ENCODE data around the gene TPP2. TPM values are rescaled to one million over a fixed set of nuclear protein-coding genes. Genes with fewer than 3 reads are reported as not detected.

TPP2 gene
- total RNA-seq, 2 experiments from 2014 or later: 31.1 to 36.3 TPM

DNA sequence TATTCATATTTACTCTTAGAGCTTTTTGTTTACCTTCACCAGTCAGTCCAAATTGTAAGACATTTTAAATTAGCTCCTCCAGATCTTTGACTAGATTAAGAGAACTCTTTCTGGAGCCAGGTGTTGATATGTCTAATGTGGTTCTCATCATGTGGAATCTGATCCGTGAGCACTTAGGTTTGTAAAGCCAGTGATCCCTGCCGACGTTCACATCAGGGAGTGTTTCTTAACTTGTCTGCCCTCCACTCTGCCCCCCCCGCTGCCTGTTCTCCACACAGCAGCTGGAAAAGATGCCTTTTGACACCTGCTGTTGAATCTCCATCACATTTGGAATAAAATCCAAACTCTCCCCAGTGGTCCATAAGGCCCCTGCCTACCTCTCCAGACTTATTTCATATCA lies 80.3 kb downstream of the TPP2 start:
- TF ChIP-seq, protein P1, sequence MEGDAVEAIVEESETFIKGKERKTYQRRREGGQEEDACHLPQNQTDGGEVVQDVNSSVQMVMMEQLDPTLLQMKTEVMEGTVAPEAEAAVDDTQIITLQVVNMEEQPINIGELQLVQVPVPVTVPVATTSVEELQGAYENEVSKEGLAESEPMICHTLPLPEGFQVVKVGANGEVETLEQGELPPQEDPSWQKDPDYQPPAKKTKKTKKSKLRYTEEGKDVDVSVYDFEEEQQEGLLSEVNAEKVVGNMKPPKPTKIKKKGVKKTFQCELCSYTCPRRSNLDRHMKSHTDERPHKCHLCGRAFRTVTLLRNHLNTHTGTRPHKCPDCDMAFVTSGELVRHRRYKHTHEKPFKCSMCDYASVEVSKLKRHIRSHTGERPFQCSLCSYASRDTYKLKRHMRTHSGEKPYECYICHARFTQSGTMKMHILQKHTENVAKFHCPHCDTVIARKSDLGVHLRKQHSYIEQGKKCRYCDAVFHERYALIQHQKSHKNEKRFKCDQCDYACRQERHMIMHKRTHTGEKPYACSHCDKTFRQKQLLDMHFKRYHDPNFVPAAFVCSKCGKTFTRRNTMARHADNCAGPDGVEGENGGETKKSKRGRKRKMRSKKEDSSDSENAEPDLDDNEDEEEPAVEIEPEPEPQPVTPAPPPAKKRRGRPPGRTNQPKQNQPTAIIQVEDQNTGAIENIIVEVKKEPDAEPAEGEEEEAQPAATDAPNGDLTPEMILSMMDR (conservative IDR thresholded peaks at IDR 0.05; ENCODE audit: low read length): no peak
- no peak for TF ChIP-seq EZH2phosphoT487 (IDR thresholded peaks at IDR 0.05; ENCODE audit: borderline replicate concordance, low read depth, low read length)
- Histone ChIP-seq H3K27ac (ENCODE audit: low read depth, low read length, poor library complexity, severe bottlenecking) (no peak overlapping the region), H3K4me1 (ENCODE audit: insufficient read depth, low read length, poor library complexity, severe bottlenecking) (no peaks in the 10 kb centered on the region), H2AFZ (ENCODE audit: low read length) (no peak overlapping the region), H4K20me1 (ENCODE audit: insufficient read depth, low read length) (no peaks in the 10 kb centered on the region), H3K36me3 (ENCODE audit: insufficient read depth, low read length) (peaks cover 54% of the 10 kb centered on the region), H3K79me2 (ENCODE audit: insufficient read depth, low read depth, low read length) (no peaks in the 10 kb centered on the region), H3K4me3 (ENCODE audit: low read depth, low read length, poor library complexity, severe bottlenecking) (no peak overlapping the region), H3K9me2 (ENCODE audit: insufficient read depth, low read length) (no peaks in the 10 kb centered on the region), H3K9me3 (ENCODE audit: low read length) (no peaks in the 10 kb centered on the region), H3K4me2 (ENCODE audit: low read length) (no peak overlapping the region)
- ChIA-PET CTCF (ENCODE audit: unreplicated experiment) (no interaction called here), POLR2A (interaction anchor here (1.1 to 1.5 kb wide), 2 partner anchors 15 to 93 kb away, joined by 3 read pairs; no protein-coding TSS in a partner anchor)
- no peak for DNase-seq (ENCODE audit: low spot score)
- no TSS peak for BruUV-seq (replicated peaks)
- intact Hi-C loops (cut with micrococcal nuclease; ENCODE audit: unreplicated experiment): no loop called here

DNA sequence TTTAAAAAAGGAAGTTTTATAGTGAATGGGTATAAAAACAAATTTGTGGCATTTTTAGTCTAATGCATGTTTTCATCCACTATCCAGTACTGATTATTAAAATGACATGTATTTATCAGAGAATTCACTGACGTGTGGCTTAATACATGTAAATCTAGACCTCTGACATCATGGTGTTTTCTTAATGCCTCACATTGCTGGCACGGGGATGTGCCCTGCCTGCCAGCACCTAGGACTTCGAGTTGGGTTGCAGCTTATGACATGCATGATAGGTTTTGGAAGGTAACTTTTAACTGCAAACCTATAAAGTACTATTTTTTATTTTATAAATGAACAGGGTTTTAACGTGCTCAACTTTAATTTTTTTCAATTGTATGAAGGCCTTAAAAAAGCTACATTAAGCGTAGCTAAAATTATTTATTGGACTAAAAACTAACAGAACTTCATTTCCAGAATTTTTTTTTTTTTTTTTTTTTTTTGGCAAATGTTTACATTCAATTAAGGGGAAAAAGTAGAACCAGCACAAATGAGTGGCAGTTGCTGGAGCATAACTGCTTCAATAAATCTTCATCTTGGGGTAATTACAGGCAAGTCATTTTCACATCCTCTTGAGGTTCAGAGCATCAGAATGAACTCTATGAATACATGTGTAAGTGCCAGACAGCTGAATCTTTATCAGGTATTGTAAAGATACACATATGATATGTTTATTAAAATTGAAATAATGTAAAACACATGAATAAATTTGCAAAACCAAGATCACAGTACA lies 81.7 kb downstream of the TPP2 start:
- DNase-seq (ENCODE audit: low spot score): no peak
- POLR2A ChIA-PET: interaction anchor here (0.6 to 1.0 kb wide), 5 partner anchors 21 to 94 kb away, joined by 3 to 6 read pairs (median 3); no protein-coding TSS in a partner anchor
- intact Hi-C loops (cut with micrococcal nuclease; ENCODE audit: unreplicated experiment): no loop called here
- Histone ChIP-seq H3K9me3 (ENCODE audit: low read length) (no peaks in the 10 kb centered on the region), H3K79me2 (ENCODE audit: insufficient read depth, low read depth, low read length) (no peaks in the 10 kb centered on the region), H3K9me2 (ENCODE audit: insufficient read depth, low read length) (no peaks in the 10 kb centered on the region), H3K36me3 (ENCODE audit: insufficient read depth, low read length) (peaks cover 54% of the 10 kb centered on the region), H3K4me3 (ENCODE audit: low read depth, low read length, poor library complexity, severe bottlenecking) (no peak overlapping the region), H2AFZ (ENCODE audit: low read length) (no peak overlapping the region), H3K4me1 (ENCODE audit: insufficient read depth, low read length, poor library complexity, severe bottlenecking) (no peaks in the 10 kb centered on the region), H3K27ac (ENCODE audit: low read depth, low read length, poor library complexity, severe bottlenecking) (no peak overlapping the region), H4K20me1 (ENCODE audit: insufficient read depth, low read length) (no peaks in the 10 kb centered on the region), H3K4me2 (ENCODE audit: low read length) (no peak overlapping the region)
- CTCF ChIA-PET (ENCODE audit: unreplicated experiment): no interaction called here
- TSS peak; percentile 40 for BruUV-seq (replicated peaks)
- TF ChIP-seq EZH2phosphoT487 (IDR thresholded peaks at IDR 0.05; ENCODE audit: borderline replicate concordance, low read depth, low read length): no peak
- TF ChIP-seq, protein P1 (conservative IDR thresholded peaks at IDR 0.05; ENCODE audit: low read length): no peak
